HCT116 (cell line): Measurements from ENCODE around the gene MUC21.

ENCODE experiments used
- CTCF ChIP-seq, 3 experiments: fragments of 200-600 bp in 1 of 3; sonication (generic) in 1 of 3; IDR thresholded peaks in 2 of 3; conservative IDR thresholded peaks in 1 of 3; 2 replicates each; pipeline ENCODE4 v1.5.1; 2012 to 2017; ENCODE audit warnings: low read depth in 2 of 3, low read length in 2 of 3, antibody characterized with exemption in 1 of 3, borderline replicate concordance in 1 of 3, control low read depth in 1 of 3, mild to moderate bottlenecking in 1 of 3, mixed read lengths in 1 of 3, mixed run types in 1 of 3, moderate library complexity in 1 of 3; ENCODE audit not compliant: insufficient read depth in 1 of 3
- POLR2AphosphoS5 ChIP-seq: IDR thresholded peaks from 2 replicates; pipeline ENCODE4 v1.6.1; 2011; ENCODE audit warnings: mild to moderate bottlenecking, low read depth, low read length, moderate library complexity
- RAD21 ChIP-seq: IDR thresholded peaks from 2 replicates; pipeline ENCODE4 v1.6.1; 2012; ENCODE audit warnings: low read depth, mild to moderate bottlenecking
- ZNF274 ChIP-seq: fragments of 200-500 bp; sonication (Bioruptor generic); IDR thresholded peaks from 2 replicates; pipeline ENCODE4 v1.6.1; 2014; ENCODE audit warnings: mild to moderate bottlenecking, low read depth, low read length, inconsistent platforms

GRCh38 chr6:31005249-31006020, 21.9 kb downstream of the MUC21 start:
- TF ChIP-seq POLR2AphosphoS5 (no peak), ZNF274 (no peak), CTCF (IDR thresholded peaks at IDR 0.05 in 2 of 3, conservative IDR thresholded peaks at IDR 0.05 in 1 of 3; ENCODE audit: borderline replicate concordance in 1 of 3, insufficient read depth in 1 of 3, low read depth in 2 of 3, low read length in 2 of 3) (no peak), RAD21 (no peak)
